ENCODE results near the gene MAGIX.

MAGIX gene

DNA sequence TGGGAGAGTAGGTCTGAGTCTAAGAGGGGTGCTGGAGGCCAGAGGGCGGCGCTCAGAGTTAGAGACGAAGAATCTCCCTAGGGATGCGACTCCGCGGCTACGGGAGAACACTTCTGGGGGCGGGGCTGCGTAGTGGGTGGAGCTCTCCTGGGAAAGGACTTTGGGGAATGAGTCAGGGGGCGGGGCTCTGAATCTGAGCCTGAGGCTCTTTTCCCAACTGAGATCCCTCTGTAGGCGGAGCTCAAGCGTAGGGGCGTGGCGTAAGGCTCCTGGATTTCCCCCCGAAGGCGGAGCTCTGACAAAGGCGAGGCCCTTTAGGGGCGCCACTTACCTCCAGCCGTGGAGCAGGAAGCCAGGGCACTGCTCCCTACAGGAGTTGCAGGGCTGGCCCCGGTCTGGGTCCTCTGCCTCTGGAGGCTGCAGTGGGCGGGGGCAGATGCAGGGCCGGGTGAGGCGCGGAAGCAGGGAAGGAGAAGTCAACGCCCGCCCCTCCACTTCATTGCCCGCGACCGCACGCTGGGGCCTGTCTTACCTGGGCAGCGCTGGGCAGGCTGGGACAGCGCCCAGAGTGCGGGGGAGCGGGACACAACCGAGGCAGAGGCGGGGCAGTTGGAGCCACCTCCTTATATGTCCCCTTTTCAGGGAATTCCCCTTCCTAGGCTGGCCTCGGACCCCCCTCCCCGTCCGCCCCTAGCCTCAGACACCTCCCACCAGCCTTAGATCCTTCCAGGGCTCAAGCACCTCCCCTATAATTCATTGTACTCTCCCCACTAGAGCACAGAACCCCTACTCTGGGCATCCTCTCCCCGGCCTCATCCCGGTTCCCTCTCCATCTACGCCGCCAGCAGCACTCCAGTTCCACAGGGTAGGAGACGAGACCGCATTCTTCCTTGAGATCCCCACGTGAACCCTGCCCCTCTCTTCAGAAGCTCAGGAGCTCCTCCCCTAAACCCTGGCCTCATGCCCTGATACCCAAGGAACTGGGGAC, 22.0 kb downstream of the MAGIX start:
- peak; percentile 14 for DNase-seq

DNA sequence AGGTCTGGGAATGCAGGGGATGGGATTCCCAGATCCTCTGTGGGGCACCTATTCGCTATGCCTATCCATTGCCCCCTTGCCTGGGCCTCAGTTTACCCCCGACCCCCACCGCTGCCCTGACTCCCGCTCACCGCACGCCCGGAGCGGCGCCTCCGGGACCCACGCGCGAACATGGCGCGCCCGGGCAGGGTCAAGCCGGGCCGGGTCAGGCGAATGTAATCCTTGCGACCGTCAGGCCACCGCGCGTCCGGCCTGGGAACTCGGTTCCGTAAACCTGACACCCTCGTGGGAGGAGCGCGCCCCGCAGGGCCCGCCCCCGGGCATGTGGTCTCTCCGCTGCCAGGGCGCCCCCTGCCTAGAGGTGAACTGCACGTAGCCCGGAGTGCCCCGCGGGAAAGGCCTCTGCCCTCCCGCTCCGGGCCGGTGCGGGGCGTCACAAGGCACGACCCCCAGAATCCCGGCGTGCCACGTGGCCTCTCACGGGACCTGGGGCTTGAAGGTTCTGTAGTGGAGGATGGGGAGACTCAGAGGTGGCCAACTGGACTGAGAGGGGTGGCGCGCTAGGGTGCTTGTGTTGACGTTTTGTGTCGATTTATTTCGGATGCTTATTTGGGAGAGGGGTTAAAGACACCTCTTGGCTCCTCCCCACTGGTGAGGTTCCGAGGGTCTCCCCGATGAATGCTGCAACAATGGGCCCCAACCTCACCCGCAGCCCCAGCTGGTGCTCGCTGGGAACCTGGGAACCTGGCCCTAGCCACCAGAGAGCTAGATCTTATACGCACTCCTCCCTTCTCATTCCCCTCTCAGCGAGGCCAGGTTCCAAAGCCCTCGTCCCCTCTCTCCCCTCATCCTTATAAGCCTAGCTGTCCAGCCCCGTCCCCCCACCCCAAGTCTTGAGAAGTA, 23.8 kb downstream of the MAGIX start, which contains the start of gene PRICKLE3:
Gene PRICKLE3 (minus strand): TSS at position 249 of the 903 bp plus-strand sequence. CDS start 76 bp downstream, at position 173.
- peak; percentile 64 for DNase-seq

DNA sequence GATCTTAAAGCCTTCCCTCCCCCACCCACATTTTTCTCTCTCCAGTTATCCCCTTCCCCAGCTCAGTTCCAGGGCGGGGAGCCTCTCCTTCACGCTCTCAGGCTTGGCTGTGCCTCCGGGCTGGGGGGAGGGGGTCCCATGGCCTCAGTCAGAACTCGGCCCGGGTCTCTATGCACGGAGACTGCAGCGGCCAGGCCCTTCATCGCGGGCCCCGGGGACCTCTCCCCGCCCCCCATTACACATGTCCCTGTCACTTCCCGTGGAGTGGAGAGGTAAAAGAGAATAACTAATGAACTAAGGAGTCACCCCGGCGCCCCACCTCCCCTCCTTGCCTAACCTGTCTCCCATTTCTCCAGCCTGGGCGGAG, 24.5 kb downstream of the MAGIX start:
- DNase-seq: no peak

DNA sequence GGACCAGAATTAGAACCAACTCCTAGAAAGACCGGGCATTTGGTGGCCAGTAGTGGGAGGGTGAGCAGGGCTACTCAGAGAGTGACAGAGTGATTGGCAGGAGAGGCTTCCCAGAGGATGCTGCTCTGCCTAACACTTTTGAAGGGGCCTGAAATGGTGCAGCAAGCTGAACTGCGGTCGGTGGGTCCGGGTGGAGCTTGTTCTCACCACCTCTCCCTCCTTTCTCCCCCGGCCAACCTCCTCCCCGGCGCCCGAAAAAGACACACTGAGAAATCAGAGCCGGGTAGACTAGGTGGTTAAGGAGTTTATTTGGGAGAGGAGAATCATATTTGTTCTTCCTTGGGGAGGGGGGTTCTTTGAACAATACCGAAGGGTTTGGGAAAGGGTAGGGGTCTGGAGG, 25.0 kb downstream of the MAGIX start:
- no peak for DNase-seq

DNA sequence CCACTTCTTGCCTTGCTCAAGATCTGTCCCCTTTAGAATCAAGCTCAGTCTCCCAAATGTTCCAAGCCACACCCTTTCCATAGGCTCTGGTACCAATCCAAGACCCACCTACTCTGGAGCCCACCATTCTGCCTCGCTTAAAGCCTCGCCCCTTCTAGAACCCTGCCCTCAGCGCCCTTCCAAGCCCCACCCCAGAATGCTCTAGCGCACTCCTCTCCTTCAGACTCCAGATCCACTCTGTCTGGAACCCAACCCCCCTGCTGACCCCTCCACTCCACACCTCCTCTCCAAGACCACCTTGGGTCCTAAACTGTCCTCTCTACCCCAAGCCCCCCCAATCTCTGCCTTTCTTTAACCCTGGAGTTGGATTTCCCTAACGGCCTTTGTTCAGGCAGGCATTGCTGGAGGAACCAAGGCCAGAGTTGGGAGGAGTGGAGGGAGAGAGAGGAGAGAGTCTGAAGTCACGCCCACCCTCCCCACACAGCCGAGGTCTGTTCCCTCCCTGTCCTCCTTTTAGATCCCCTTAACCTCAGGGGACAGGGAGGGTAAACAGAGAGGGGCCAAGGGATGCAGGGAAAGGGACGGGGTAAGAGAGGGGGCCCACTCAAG, 26.0 kb downstream of the MAGIX start:
- no peak for DNase-seq

DNA sequence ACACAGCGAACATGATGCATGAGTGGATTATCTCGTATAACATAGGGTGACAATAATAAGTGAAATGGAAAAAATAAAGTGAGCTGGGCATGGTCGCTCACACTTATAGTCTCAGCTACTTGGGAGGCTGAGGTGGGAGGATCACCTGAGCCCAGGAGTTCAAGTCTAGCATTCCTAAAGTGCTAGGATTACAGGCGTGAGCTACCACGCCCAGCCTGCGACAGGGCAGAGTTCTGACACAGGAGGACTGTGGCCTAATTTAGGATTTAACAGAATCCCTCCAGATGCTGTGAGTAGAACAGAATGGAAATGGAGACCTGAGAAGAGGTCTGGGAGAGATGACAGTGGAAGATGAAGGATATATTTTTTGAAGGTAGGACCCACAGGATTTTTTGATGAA, 27.0 kb downstream of the MAGIX start:
- DNase-seq: no peak

DNA sequence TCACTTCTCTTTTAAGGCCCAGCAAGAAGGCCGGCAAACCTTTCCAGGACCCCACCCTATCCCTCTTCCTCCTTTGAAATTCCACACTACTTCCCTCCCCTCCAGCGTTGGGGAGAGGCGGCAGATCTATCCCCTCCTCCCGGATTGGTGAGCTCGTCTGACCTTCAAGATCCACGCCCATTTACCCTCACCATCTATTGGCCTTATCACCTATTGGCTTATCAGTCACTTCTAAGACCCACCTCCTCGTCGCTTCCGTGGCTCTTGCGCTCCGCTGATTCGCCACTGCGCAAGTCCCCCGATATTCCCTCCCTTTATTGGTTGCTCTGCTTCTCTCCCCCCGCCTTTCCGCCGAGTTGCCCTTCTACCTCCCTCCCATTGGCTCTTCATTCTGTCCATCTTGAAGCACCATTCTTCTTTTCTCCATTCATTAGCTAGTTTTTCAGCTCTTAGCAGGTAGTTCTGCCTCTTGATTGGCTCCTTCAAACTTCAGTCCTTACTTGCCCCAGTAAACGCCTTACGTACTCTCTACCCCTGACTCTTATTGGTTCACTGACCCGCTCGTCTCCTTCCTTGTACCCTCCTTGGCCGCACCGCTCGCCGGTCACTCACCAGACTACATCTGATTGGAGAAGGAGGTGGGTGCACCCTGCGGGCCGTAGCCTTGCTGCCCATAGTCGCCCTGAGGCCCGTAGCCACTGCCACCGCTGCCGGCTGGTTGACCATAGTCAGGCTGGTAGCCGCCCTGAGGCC, 28.4 kb downstream of the MAGIX start:
- peak; percentile 73 for DNase-seq

DNA sequence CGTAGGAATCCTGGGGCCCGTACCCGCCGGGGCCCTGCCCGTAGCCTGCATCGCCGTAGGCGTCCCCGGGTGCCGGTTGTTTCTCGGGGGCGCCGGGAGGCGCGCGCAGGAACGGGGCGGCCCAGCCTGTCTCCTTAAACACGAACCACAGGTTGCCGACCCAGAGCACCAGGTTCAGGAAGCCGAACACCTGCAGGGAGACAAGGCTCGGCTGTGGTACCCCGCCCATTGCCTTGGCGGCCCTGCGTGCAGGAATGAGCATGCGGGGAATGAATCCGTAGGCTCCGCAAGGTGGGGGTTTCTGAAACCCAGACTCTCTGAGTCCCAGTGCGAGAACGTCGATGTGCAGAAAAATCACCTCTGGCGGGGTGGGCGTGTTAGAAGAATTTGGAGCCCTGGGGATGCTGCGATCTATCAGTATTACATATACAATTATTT, 29.0 kb downstream of the MAGIX start:
- DNase-seq: no peak

DNA sequence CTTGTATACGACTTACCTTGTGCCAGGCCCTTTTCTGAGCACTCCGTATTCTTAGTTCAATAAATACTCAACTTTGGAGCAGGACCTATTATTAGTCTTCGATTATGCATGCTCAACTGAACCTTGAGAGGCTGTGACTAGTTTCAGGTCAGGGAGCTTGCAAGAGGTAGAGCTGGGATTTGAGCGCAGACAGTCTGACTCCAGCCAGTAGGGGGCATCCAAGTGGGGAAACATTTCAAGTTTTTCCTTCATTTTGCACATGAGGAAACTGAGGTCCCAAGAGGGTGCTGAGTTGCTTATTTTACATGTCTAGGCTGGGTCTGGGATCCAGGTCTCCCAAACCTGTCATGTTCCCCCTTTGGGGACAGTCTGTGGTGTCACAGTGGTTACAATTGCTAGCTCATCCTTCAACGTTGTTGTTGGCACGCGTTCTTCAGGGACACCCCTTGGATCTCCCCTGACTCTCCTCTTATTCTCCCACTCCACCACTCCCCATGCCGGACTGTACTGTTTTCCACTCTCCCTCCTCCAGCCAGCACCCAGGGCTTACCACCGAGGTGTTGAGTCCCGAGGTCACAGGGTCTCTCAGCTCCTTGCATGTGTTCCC, 30.3 kb downstream of the MAGIX start:
- no peak for DNase-seq

DNA sequence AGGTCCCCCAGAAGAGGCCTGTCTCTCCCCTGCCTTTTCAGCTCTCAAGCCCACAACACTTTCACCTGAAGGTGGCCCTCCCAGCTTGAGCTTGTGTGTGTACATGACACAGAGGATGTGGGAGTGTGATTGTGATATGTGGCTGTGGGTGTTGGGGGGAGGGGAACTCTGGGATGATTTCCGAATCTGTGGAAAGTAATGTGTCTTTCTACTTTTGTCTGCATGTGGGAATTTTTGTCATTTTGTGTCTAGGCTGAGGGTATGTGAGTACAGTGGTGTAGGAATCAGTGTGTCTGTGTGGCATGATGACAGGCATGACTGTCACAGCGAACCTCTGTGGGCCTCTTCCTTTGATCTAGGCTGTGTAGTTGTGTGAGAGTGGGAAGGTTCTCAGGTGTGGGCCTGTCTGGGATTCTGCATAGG, 31.0 kb downstream of the MAGIX start:
- no peak for DNase-seq

DNA sequence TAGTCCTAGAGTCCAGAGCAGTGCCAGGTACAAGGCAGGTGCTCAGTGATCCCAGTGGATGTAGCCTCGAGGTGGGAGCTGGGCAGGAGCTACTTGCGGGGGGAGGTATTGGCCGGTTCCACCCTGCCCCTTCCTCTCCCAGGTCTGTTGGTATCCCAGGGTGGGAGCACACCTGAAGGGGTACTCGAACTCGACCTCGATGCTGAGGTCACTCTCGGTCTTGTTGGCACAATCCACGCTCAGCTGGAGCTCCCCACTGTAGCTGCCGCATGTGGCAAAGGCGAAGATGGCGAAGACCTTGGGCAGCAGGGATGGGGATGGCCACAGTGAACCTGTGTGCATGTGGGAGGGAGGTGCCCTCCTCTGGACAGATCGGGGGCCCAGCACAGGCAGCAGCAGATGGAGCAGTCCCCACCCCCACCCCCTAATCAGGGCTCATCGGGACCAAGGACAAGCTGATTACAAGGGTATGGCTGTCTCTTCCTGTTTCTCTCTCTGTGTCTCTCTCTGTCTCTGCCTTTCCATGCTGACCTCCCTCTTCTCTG, 35.1 kb downstream of the MAGIX start:
- DNase-seq: no peak

DNA sequence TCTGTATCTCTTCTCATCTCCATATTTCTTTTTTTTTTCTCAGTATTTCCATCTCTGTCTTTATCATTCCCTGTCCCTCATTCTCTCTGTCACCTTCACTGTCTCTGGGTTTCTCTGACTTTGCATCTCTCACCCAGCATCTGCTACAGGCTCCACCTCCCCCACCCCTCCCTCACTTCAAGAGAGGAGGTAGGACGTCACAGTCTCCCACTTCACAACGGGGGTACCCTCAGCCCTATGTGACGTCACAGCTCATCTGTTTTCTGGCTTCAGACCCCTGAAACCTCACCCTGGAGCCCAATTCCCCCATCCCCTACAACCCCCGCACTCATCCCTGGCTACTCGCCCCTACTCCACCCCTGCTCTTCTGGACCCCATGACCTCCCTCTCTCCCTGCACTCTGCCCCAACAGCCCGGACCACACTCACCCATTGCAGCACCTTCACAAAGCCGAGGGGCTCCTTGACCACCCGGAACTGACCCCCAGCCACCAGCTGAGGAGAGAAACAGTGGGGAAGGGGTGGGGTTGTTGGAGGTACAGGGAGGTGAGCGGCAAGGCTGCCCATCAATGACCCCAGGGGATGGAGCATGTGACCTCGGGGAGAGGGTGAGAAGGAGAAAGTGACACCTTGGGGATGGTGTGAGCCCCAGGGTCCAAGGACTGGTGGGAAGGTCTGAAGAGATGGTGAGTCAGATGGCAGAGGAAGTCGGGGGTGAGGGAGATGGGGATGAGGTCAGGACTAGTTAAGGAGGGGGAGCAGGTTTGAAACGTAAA, 36.2 kb downstream of the MAGIX start:
- DNase-seq: no peak

DNA sequence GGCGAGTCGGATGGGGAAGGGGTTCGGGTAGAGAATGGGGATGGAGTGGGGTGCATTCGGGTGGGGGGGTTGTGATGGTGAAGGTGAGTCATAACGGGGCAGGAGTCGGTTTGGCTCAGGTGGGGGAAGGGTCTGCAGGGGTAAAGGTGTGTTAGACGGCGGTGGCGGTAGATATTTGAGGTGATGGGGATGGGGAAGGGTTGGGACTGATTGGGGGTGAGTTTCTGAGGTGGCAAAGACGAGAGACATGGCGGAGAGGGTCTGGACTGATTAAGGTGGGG, 36.7 kb downstream of the MAGIX start:
- no peak for DNase-seq

DNA sequence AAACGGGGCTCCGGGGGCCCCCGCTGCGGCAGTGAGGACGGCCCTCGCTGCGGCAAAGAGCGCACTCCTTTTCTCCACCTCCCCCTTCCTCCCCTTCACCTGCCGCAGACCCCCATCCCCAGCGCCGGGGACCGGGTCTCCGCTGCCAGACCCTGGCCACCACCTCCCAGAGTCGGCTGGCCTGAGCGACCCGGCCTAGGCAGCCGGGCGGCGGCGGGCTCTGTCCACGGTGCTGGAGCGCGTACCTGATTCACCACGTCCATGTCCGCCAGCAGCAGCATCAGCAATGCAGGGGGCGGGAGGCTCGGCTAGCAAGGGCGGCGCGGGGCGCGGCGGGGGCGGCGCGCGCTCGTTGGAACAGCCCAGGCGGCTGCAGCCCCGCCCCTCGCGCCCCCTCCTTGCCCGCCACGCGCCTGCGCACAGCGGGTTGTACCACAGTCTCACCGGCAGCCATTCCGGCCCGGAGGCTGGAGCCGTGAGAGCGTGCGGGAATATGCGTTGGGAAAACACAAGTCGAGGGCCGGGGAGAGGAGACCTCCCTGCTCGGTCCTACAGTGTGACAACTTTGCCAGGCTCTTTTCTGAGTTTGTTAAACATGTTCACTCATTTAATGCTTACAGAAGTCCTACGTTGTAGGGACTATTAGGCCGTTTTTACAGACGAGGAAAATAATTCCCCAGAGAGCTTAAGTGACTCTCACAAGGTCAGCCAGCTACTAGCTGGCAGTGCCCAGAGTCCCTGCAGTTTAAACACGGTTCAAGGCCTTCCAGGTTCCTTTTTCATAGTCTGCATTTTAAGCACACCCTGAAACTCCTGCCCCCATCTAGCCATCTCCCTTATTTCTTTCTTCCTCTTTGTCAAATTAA, 37.6 kb downstream of the MAGIX start, which contains the start of gene SYP:
Gene SYP (minus strand): TSS at position 288 of the 866 bp plus-strand sequence. CDS start 7 bp downstream, at position 281.
- DNase-seq: peak; percentile 81

DNA sequence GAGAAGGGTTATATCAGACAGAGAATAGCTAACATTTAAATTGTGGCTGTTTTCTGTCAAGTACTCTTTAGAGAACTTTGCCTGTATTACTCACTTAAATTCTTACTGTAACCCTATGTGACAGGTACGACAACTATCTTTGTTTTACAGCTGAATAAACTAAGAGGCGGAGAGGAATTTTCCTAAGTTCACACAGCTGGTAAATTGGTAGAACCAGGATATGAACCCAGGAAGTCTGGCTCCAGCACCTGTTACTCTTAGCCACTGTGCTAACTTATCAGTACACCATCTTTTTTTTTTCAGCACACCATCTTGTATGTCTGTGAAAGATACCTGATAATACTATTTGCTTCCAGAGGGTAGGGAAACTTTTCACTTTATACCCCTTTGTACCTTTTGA, 39.5 kb downstream of the MAGIX start:
- DNase-seq: no peak

DNA sequence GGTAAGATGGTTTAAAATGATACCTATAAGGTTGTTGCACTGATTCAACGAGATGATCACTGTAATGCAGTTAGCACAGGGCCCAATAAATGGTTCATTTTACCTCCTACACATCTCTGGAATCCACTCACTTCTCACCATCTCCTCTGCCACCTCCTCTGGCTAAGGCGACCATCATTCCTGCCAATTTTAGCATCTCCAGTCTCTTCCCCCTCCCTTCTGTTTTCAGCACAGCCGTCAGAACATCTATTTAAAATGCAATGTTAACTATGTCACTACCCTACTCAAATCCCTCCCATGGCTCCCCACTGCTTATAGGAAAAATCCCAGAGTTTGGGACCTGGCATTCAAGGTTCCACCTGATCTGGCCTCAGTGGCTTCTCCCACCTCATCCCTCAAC, 41.0 kb downstream of the MAGIX start:
- no peak for DNase-seq

DNA sequence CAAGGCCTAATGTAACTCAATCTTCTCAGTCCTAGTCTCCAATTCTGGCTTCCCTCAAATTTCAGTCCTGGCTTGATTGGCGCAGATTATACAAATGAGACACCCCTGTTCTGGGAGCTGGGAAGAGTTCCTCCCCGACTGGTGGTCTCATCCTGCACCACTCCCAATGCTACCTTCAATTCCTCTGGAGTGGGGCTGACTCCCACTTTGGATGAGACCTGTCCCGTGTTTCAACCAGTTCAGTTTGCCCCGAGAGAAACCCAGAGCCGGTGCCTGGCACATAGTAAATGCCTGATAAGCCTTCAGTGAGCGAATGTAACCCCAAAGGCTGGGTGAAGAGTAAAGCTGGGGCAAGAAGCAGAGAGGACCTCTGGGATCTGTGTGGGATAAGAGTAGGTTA, 41.5 kb downstream of the MAGIX start:
- DNase-seq: no peak

DNA sequence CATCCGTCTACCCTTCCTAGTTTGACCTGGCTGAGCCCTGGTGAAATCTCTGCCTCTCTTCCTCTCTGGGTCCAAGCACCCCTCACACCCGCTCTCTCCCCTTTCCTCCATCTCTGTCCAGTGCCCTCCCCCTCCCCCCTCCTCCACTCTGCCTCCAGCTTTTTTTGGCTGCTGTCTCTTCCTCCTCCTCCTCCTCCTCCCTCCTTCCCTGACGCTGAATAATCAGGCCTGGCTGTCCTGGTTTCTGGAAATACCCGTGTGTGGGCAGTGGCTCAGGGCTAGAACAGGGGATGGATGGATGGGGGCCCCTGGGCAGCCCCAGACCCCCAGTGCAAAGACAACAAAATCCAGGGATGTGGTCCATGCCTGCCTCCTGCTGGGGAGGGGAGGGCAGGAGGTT, 42.2 kb downstream of the MAGIX start:
- DNase-seq: no peak

DNA sequence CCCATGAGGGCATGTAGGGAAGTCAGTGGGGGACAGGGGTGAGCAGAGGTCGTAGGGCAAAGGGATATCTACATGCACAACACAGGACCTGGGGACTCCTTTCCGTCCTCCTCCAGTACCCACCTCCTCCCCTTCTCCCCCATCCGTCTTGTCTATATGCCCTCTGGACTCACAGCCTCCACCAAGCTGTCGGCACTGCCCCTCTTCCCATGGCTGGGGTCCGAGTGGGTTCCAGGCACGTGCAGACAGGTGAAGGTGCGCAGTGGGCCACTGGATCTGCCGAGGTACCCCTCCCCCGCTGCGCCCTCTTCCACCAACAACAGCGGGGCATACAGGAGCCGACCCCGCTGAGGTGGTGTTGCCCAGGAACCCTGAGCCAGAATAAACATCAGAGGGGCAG, 42.9 kb downstream of the MAGIX start:
- DNase-seq: no peak

DNA sequence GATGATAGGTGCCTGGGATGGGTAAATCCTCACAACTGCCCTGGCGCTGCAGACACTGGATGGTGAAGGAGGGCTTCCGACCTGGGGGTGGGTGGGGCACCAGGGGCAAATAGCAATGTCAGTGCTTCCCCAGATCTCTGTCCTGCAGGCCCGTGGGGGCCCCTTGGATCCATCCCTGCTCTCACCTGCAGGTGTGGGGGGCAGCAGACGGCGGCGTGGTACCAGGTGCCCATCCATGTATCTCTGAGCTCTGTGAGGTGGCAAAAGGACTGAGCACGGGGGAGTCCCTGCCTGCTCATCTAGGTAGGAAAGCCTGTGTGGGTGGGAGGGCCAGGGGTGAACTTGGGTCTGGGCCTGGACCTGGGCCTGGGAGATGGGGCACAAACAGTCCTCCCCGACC, 44.0 kb downstream of the MAGIX start:
- DNase-seq: no peak
